C4-2B (cell line): ENCODE measurements around the gene AGR2.

ENCODE experiments used
- ZFX ChIP-seq: fragments of 450-650 bp; IDR thresholded peaks from 2 replicates; pipeline ENCODE4 v1.6.1; 2017
- TF ChIP-seq, protein P1 (sequence below): fragments of 450-650 bp; conservative IDR thresholded peaks from 2 replicates; pipeline ENCODE4 v1.5.1; 2017; ENCODE audit warnings: mild to moderate bottlenecking

DNA sequence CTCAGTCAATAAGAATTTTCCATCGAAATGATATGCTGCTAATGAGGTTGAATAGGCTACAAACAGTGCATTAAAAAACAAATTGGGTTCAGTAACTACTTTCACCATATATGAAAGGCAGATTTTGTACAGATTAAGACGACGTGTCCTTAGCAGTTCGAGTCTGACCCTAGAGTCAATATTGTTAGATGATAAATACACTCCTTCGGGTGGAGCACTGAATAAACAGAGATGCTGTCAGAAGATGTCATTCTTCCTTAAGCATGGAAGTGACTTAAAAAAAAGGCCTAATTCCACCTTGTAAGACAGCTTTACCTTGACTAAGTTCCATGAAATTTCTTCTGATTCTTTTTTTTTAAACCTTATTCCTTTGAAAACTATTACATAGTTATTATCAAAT is 5.8 kb upstream of the AGR2 start:
- TF ChIP-seq, protein P1, sequence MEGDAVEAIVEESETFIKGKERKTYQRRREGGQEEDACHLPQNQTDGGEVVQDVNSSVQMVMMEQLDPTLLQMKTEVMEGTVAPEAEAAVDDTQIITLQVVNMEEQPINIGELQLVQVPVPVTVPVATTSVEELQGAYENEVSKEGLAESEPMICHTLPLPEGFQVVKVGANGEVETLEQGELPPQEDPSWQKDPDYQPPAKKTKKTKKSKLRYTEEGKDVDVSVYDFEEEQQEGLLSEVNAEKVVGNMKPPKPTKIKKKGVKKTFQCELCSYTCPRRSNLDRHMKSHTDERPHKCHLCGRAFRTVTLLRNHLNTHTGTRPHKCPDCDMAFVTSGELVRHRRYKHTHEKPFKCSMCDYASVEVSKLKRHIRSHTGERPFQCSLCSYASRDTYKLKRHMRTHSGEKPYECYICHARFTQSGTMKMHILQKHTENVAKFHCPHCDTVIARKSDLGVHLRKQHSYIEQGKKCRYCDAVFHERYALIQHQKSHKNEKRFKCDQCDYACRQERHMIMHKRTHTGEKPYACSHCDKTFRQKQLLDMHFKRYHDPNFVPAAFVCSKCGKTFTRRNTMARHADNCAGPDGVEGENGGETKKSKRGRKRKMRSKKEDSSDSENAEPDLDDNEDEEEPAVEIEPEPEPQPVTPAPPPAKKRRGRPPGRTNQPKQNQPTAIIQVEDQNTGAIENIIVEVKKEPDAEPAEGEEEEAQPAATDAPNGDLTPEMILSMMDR, result no peak
- TF ChIP-seq ZFX, result no peak
